IMR-90 (cell line): Measurements from ENCODE around the gene PRRC2B. TPM values are rescaled to one million over a fixed set of nuclear protein-coding genes. Genes with fewer than 3 reads are reported as not detected.

Experiments
- ATAC-seq: fragments of 200-7000 bp; cut with Tn5 transposase; 2 replicates; pipeline ENCODE4 v1.9.1; 2020; ENCODE audit warnings: low read depth, mild to moderate bottlenecking, moderate library complexity
- BruUV-seq: library from RNA; stranded (reverse); fragments of 400-500 nt; replicated peaks from 2 replicates; lab custom pipeline; 2021; lab: Mats Ljungman, UMichigan
- CTCF ChIA-PET: fragments of 300-600 bp; formaldehyde crosslinking; extraction: SDS; loops from one replicate; lab custom pipeline; 2021; ENCODE audit warnings: antibody characterized with exemption; lab: Yijun Ruan, JAX
- POLR2A ChIA-PET: fragments of 300-600 bp; sonication (Branson Sonifier 250); formaldehyde crosslinking; loops from one replicate; lab custom pipeline; 2022; ENCODE audit warnings: antibody characterized with exemption; ENCODE audit not compliant: unreplicated experiment; lab: Charles Lee
- DNase-seq: peaks from one replicate; pipeline ENCODE4 v3.0.0; 2013
- H2AFZ ChIP-seq: replicated peaks from 2 replicates; pipeline ENCODE3; 2013; ENCODE audit warnings: low read length, mild to moderate bottlenecking; ENCODE audit not compliant: poor library complexity
- H2AK5ac ChIP-seq: 2 replicates; pipeline ENCODE4 v1.6.1; 2013; ENCODE audit warnings: low read depth, low read length, inconsistent platforms
- H2AK9ac ChIP-seq: replicated peaks from 2 replicates; pipeline ENCODE3; 2013; ENCODE audit warnings: mild to moderate bottlenecking, low read depth, low read length, moderate library complexity; ENCODE audit not compliant: poor library complexity
- H2BK120ac ChIP-seq: 2 replicates; pipeline ENCODE4 v1.6.1; 2013; ENCODE audit warnings: low read depth, low read length, inconsistent platforms
- H2BK15ac ChIP-seq: 3 replicates; pipeline ENCODE4 v1.6.1; 2013; ENCODE audit warnings: low read depth, low read length, inconsistent platforms
- H2BK20ac ChIP-seq: 2 replicates; pipeline ENCODE4 v1.6.1; 2013; ENCODE audit warnings: low read depth, mild to moderate bottlenecking, inconsistent platforms, low read length, moderate library complexity
- H2BK5ac ChIP-seq: 2 replicates; pipeline ENCODE4 v1.6.1; 2013; ENCODE audit warnings: mild to moderate bottlenecking, low read depth, low read length, inconsistent platforms; ENCODE audit not compliant: poor library complexity, severe bottlenecking
- H3K14ac ChIP-seq: replicated peaks from 2 replicates; pipeline ENCODE4 v1.6.1; 2013; ENCODE audit warnings: low read depth, low read length, inconsistent platforms
- H3K18ac ChIP-seq: 2 replicates; pipeline ENCODE4 v1.6.1; 2013; ENCODE audit warnings: low read depth, low read length, control low read depth
- H3K23ac ChIP-seq: 2 replicates; pipeline ENCODE4 v1.6.1; 2013; ENCODE audit warnings: low read depth, low read length, inconsistent platforms
- H3K27ac ChIP-seq: 2 replicates; pipeline ENCODE4 v1.5.1; 2013; ENCODE audit warnings: mild to moderate bottlenecking, control low read depth, low read length; ENCODE audit not compliant: insufficient read depth
- H3K27me3 ChIP-seq: 2 replicates; pipeline ENCODE4 v1.6.1; 2013; ENCODE audit warnings: low read length; ENCODE audit not compliant: control insufficient read depth, insufficient read depth
- H3K36me3 ChIP-seq: 2 replicates; pipeline ENCODE4 v1.6.1; 2013; ENCODE audit warnings: low read length, mixed read lengths; ENCODE audit not compliant: control insufficient read depth, insufficient read depth
- H3K4ac ChIP-seq: 2 replicates; pipeline ENCODE4 v1.6.1; 2013; ENCODE audit warnings: low read depth, low read length, inconsistent platforms
- H3K4me1 ChIP-seq: 2 replicates; pipeline ENCODE4 v1.6.1; 2013; ENCODE audit warnings: low read length, mixed read lengths; ENCODE audit not compliant: control insufficient read depth, insufficient read depth
- H3K4me2 ChIP-seq: 2 replicates; pipeline ENCODE4 v1.6.1; 2013; ENCODE audit warnings: low read depth, mild to moderate bottlenecking, control low read depth, low read length, moderate library complexity
- H3K4me3 ChIP-seq: 2 replicates; pipeline ENCODE4 v1.5.1; 2013; ENCODE audit warnings: low read depth, mild to moderate bottlenecking, control low read depth, low read length, moderate library complexity; ENCODE audit not compliant: insufficient read depth
- H3K56ac ChIP-seq: 2 replicates; pipeline ENCODE4 v1.6.1; 2013; ENCODE audit warnings: low read length, inconsistent platforms; ENCODE audit not compliant: insufficient read depth; ENCODE audit errors: extremely low read depth
- H3K79me1 ChIP-seq, 2 experiments: 2 replicates each; pipeline ENCODE4 v1.6.1; 2013; ENCODE audit warnings: low read length in 2 of 2, inconsistent platforms in 1 of 2, low read depth in 1 of 2
- H3K9ac ChIP-seq: 2 replicates; pipeline ENCODE4 v1.6.1; 2013; ENCODE audit warnings: low read depth, low read length, control low read depth
- H3K9me1 ChIP-seq: 2 replicates; pipeline ENCODE4 v1.6.1; 2013; ENCODE audit warnings: low read length, inconsistent platforms; ENCODE audit not compliant: insufficient read depth
- H3K9me3 ChIP-seq: 2 replicates; pipeline ENCODE4 v1.6.1; 2013; ENCODE audit warnings: low read length; ENCODE audit not compliant: control insufficient read depth, insufficient read depth
- H4K20me1 ChIP-seq: 2 replicates; pipeline ENCODE4 v1.6.1; 2013; ENCODE audit warnings: low read length, inconsistent platforms; ENCODE audit not compliant: insufficient read depth
- H4K5ac ChIP-seq: 2 replicates; pipeline ENCODE4 v1.6.1; 2013; ENCODE audit warnings: mild to moderate bottlenecking, low read depth, low read length, control low read depth
- H4K8ac ChIP-seq, 2 experiments: 2 replicates each; pipeline ENCODE4 v1.6.1; 2013; ENCODE audit warnings: low read depth in 2 of 2, low read length in 2 of 2, control low read depth in 1 of 2, inconsistent platforms in 1 of 2
- H4K91ac ChIP-seq: 2 replicates; pipeline ENCODE4 v1.6.1; 2013; ENCODE audit warnings: low read depth, low read length, inconsistent platforms; ENCODE audit not compliant: insufficient read depth
- BHLHE40 ChIP-seq: fragments of 150-350 bp; IDR thresholded peaks from 2 replicates; pipeline ENCODE4 v1.6.1; 2016; ENCODE audit warnings: mild to moderate bottlenecking, low read depth, low read length
- CEBPB ChIP-seq: IDR thresholded peaks from 2 replicates; pipeline ENCODE4 v1.6.1; 2012; ENCODE audit warnings: low read depth, low read length, improper control_type of control experiment
- CHD1 ChIP-seq: IDR thresholded peaks from 2 replicates; pipeline ENCODE4 v1.6.1; 2012; ENCODE audit warnings: low read depth, low read length, improper control_type of control experiment
- FOS ChIP-seq: fragments of 150-350 bp; IDR thresholded peaks from 2 replicates; pipeline ENCODE4 v1.6.1; 2016; ENCODE audit warnings: low read depth, low read length
- MAFK ChIP-seq: IDR thresholded peaks from 2 replicates; pipeline ENCODE4 v1.6.1; 2012; ENCODE audit warnings: low read depth, low read length, improper control_type of control experiment
- MAZ ChIP-seq: IDR thresholded peaks from 2 replicates; pipeline ENCODE4 v1.6.1; 2012; ENCODE audit warnings: low read depth, mild to moderate bottlenecking, low read length, improper control_type of control experiment, moderate library complexity, borderline replicate concordance
- MXI1 ChIP-seq: IDR thresholded peaks from 2 replicates; pipeline ENCODE4 v1.6.1; 2012; ENCODE audit warnings: low read depth, mild to moderate bottlenecking, low read length, moderate library complexity, borderline replicate concordance
- NFE2L2 ChIP-seq: fragments of 150-350 bp; IDR thresholded peaks from 2 replicates; pipeline ENCODE4 v1.6.1; 2016; ENCODE audit warnings: low read depth, mild to moderate bottlenecking, low read length
- POLR2A ChIP-seq: IDR thresholded peaks from 2 replicates; pipeline ENCODE4 v1.6.1; 2012; ENCODE audit warnings: mild to moderate bottlenecking, low read depth, low read length
- RAD21 ChIP-seq: IDR thresholded peaks from 2 replicates; pipeline ENCODE4 v1.6.1; 2012; ENCODE audit warnings: low read length, improper control_type of control experiment
- RCOR1 ChIP-seq: IDR thresholded peaks from 2 replicates; pipeline ENCODE4 v1.6.1; 2012; ENCODE audit warnings: mild to moderate bottlenecking, low read length, improper control_type of control experiment; ENCODE audit not compliant: insufficient replicate concordance
- RFX5 ChIP-seq: IDR thresholded peaks from 2 replicates; pipeline ENCODE4 v1.8.0; 2012; ENCODE audit warnings: low read depth, mild to moderate bottlenecking, low read length, moderate library complexity
- SMC3 ChIP-seq: fragments of 150-350 bp; IDR thresholded peaks from 2 replicates; pipeline ENCODE4 v1.6.1; 2016; ENCODE audit warnings: low read depth, mild to moderate bottlenecking, antibody characterized with exemption, low read length, moderate library complexity
- WGBS, 2 experiments: methylation state at CpG; one replicate each; pipeline versions ENCODE4 v1.1.5 to v1.1.7; 2013; ENCODE audit warnings: missing lambda C conversion rate in 2 of 2; ENCODE audit not compliant: insufficient read length in 1 of 2; ENCODE audit errors: extremely low coverage in 2 of 2; 5-methylcytosine and 5-hydroxymethylcytosine counted together
- dilution Hi-C: fragments of 300-500 bp; cut with HindIII; formaldehyde crosslinking; loops from one replicate; pipeline ENCODE4 v1.14.3; 2018; ENCODE audit warnings: low sequenced_read_pairs; ENCODE audit not compliant: unreplicated experiment
- in situ Hi-C: fragments of 300-500 bp; cut with MboI; formaldehyde crosslinking; loops from 3 replicates; pipeline ENCODE4 v1.14.3; 2019; ENCODE audit warnings: low sequenced_read_pairs, inconsistent platforms, mixed read lengths
- intact Hi-C: fragments of 100-400 bp; cut with micrococcal nuclease; formaldehyde crosslinking; loops from 2 replicates; pipeline ENCODE4 v1.10.0; 2022
- polyA plus RNA-seq, 3 experiments: library from polyadenylated mRNA; depleted of rRNA; stranded (reverse); fragments of >200 nt; gene quantifications; 2 replicates each; pipeline ENCODE4 v1.2.3, GENCODE V29; 2012; ENCODE audit warnings: low replicate concordance in 1 of 3
- total RNA-seq: library from RNA; depleted of rRNA; stranded (reverse); fragments of >200 nt; gene quantifications from 2 replicates; pipeline ENCODE4 v1.2.3, GENCODE V29; 2012
- TF ChIP-seq, protein P1 (sequence below): fragments of 150-350 bp; IDR thresholded peaks from 2 replicates; pipeline ENCODE4 v1.6.1; 2017; ENCODE audit warnings: mild to moderate bottlenecking, antibody characterized with exemption, low read length, low read depth
- TF ChIP-seq, protein P2 (sequence below): fragments of 150-350 bp; IDR thresholded peaks from 2 replicates; pipeline ENCODE4 v1.6.1; 2016; ENCODE audit warnings: low read depth, mild to moderate bottlenecking, low read length, moderate library complexity, borderline replicate concordance
- TF ChIP-seq, protein P3 (sequence below): conservative IDR thresholded peaks from 2 replicates; pipeline ENCODE4 v1.5.1; 2012; ENCODE audit warnings: mild to moderate bottlenecking, low read depth, low read length, improper control_type of control experiment

PRRC2B gene
- total and polyA plus RNA-seq, 2 of the 4 experiments (the other 2 are of a cell fraction): 19.4 to 39.1 TPM

DNA sequence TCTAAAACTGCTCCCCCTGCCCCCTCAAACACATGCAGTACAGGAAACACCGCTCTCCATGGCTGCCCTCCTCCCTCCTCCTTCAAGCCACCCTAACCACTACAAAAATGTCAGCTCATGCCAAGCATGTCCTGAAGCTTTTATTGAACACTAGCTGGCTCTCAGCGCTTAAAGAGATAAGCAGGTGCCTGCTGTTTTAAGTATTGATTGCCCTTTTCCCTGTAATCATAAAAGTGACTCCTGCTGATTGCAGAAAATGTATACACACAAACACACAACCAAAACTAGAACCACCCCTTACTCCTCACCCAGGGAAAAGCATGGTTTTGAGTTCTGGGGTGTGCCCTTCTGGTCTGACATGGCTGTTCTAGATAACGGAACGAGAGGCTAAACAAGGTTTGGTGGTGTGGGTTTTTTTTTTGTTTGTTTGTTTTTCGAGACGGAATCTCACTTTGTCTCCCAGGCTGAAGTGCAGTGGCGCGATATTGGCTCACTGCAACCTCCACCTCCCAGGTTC is 140.9 kb downstream of the PRRC2B start:
- no peak overlapping the region for H4K91ac ChIP-seq
- no peaks in the 10 kb centered on the region for H4K20me1 ChIP-seq
- H3K79me1 ChIP-seq: peaks cover 8 to 9% of the 10 kb centered on the region in 2 experiments
- ChIA-PET CTCF (interaction anchor here (1.1 kb wide), 1 partner anchor 9 kb away, joined by 4 read pairs; no protein-coding TSS in a partner anchor), POLR2A (no interaction called here)
- no peak overlapping the region for H3K14ac ChIP-seq
- no peak overlapping the region for H3K4me3 ChIP-seq
- no peak overlapping the region for H2AK9ac ChIP-seq
- intact Hi-C loops (no loop called here), in situ Hi-C loops (no loop called here), dilution Hi-C loops (no loop called here)
- no peak overlapping the region for H3K56ac ChIP-seq
- H3K4me1 ChIP-seq: peaks cover 8% of the 10 kb centered on the region
- no peak overlapping the region for H2AK5ac ChIP-seq
- DNase-seq (no peak), ATAC-seq (no peak)
- no peak overlapping the region for H3K18ac ChIP-seq
- H3K36me3 ChIP-seq: no peaks in the 10 kb centered on the region; the same call in 1 of the 2 replicates
- H3K9me3 ChIP-seq: peaks cover 3% of the 10 kb centered on the region; the same call in 1 of the 2 replicates
- TF ChIP-seq FOS: no peak
- no peak for TF ChIP-seq MAZ
- no peak for TF ChIP-seq CEBPB
- no peak for TF ChIP-seq CHD1
- no peak for TF ChIP-seq MAFK
- no peak for TF ChIP-seq RFX5
- no peak for TF ChIP-seq MXI1
- TF ChIP-seq, protein P1, sequence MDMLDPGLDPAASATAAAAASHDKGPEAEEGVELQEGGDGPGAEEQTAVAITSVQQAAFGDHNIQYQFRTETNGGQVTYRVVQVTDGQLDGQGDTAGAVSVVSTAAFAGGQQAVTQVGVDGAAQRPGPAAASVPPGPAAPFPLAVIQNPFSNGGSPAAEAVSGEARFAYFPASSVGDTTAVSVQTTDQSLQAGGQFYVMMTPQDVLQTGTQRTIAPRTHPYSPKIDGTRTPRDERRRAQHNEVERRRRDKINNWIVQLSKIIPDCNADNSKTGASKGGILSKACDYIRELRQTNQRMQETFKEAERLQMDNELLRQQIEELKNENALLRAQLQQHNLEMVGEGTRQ: no peak
- no peak for TF ChIP-seq POLR2A
- TF ChIP-seq, protein P2, sequence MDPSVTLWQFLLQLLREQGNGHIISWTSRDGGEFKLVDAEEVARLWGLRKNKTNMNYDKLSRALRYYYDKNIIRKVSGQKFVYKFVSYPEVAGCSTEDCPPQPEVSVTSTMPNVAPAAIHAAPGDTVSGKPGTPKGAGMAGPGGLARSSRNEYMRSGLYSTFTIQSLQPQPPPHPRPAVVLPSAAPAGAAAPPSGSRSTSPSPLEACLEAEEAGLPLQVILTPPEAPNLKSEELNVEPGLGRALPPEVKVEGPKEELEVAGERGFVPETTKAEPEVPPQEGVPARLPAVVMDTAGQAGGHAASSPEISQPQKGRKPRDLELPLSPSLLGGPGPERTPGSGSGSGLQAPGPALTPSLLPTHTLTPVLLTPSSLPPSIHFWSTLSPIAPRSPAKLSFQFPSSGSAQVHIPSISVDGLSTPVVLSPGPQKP: no peak
- TF ChIP-seq, protein P3, sequence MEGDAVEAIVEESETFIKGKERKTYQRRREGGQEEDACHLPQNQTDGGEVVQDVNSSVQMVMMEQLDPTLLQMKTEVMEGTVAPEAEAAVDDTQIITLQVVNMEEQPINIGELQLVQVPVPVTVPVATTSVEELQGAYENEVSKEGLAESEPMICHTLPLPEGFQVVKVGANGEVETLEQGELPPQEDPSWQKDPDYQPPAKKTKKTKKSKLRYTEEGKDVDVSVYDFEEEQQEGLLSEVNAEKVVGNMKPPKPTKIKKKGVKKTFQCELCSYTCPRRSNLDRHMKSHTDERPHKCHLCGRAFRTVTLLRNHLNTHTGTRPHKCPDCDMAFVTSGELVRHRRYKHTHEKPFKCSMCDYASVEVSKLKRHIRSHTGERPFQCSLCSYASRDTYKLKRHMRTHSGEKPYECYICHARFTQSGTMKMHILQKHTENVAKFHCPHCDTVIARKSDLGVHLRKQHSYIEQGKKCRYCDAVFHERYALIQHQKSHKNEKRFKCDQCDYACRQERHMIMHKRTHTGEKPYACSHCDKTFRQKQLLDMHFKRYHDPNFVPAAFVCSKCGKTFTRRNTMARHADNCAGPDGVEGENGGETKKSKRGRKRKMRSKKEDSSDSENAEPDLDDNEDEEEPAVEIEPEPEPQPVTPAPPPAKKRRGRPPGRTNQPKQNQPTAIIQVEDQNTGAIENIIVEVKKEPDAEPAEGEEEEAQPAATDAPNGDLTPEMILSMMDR: no peak
- TF ChIP-seq SMC3: no peak
- no peak for TF ChIP-seq BHLHE40
- TF ChIP-seq RAD21: no peak
- TF ChIP-seq NFE2L2: no peak
- TF ChIP-seq RCOR1: no peak
- H2BK20ac ChIP-seq: no peak overlapping the region
- no peak overlapping the region for H3K9ac ChIP-seq
- no peak overlapping the region for H3K23ac ChIP-seq
- no peak overlapping the region for H4K5ac ChIP-seq
- no peaks in the 10 kb centered on the region for H3K9me1 ChIP-seq
- H4K8ac ChIP-seq: no peak overlapping the region
- no peak overlapping the region for H2BK5ac ChIP-seq
- no peak overlapping the region for H3K4me2 ChIP-seq
- peaks cover 7% of the 10 kb centered on the region for H3K27me3 ChIP-seq
- no TSS peak for BruUV-seq
- no peak overlapping the region for H3K4ac ChIP-seq
- H2AFZ ChIP-seq: no peak overlapping the region
- no peak overlapping the region for H2BK15ac ChIP-seq
- 40% methylated on average over 2 of the region's 8 CpGs; no CpG with 5 or more reads in 1 of the 2 experiments for WGBS, 2 experiments
- no peak overlapping the region for H3K27ac ChIP-seq
- H2BK120ac ChIP-seq: no peak overlapping the region
